GM12878 (cell line): ENCODE results near the gene DOCK7. TPM values are rescaled to one million over a fixed set of nuclear protein-coding genes. Genes with fewer than 3 reads are reported as not detected.

Source experiments
- GABPA ChIP-seq: IDR thresholded peaks from 2 replicates; pipeline ENCODE4 v1.6.1; 2014; ENCODE audit warnings: antibody characterized with exemption, low read depth, mild to moderate bottlenecking, inconsistent platforms
- HDAC6 ChIP-seq: fragments of 200-600 bp; sonication (generic); IDR thresholded peaks from one replicate; pipeline ENCODE4 v1.8.0; 2017; ENCODE audit warnings: antibody characterized with exemption; ENCODE audit not compliant: unreplicated experiment
- JUND ChIP-seq: IDR thresholded peaks from 2 replicates; pipeline ENCODE4 v1.6.1; 2012; ENCODE audit warnings: low read depth, mild to moderate bottlenecking, low read length, improper control_type of control experiment, moderate library complexity
- KLF5 ChIP-seq: fragments of 450-650 bp; IDR thresholded peaks from 2 replicates; pipeline ENCODE4 v1.6.1; 2014; ENCODE audit warnings: mild to moderate bottlenecking; ENCODE audit not compliant: partially characterized antibody
- MTA2 ChIP-seq: fragments of 450-650 bp; IDR thresholded peaks from 2 replicates; pipeline ENCODE4 v1.6.1; 2016; ENCODE audit warnings: low read depth, mild to moderate bottlenecking, moderate library complexity
- NFIC ChIP-seq: IDR thresholded peaks from 2 replicates; pipeline ENCODE4 v1.6.1; 2012; ENCODE audit warnings: low read depth, mild to moderate bottlenecking, inconsistent platforms, low read length, moderate library complexity
- POLR2AphosphoS5 ChIP-seq: IDR thresholded peaks from 2 replicates; pipeline ENCODE4 v1.6.1; 2011; ENCODE audit warnings: mild to moderate bottlenecking, low read length, inconsistent platforms
- RB1 ChIP-seq: fragments of 450-650 bp; formaldehyde crosslinking; IDR thresholded peaks from 2 replicates; pipeline ENCODE4 v1.6.1; 2017; ENCODE audit warnings: mild to moderate bottlenecking, borderline replicate concordance
- RELB ChIP-seq: fragments of 450-650 bp; IDR thresholded peaks from 2 replicates; pipeline ENCODE4 v1.6.1; 2017; ENCODE audit warnings: low read depth, mild to moderate bottlenecking, moderate library complexity
- SRF ChIP-seq, 2 experiments: IDR thresholded peaks; 2 replicates each; pipeline ENCODE4 v1.6.1; 2011; ENCODE audit warnings: low read depth in 2 of 2, low read length in 2 of 2, mild to moderate bottlenecking in 1 of 2, moderate library complexity in 1 of 2
- polyA plus RNA-seq, 11 experiments: library from polyadenylated mRNA; depleted of rRNA in 4 of 11; unstranded in 6 of 11; stranded (reverse) in 5 of 11; fragments of >200 nt; fragmentation: Nextera tagmentation in 4 of 11; fragmentation: Illumina TruSeq in 1 of 11; extraction: Ambion mirVana in 4 of 11; extraction: Trizol in 1 of 11; gene quantifications; 1 replicate in 1 of 11; 2 replicates in 10 of 11; pipeline versions ENCODE4 v1.2.1 to v1.2.3, GENCODE V29; 2011 to 2016; ENCODE audit warnings: inconsistent platforms in 2 of 11, missing spikeins in 2 of 11, low read depth in 1 of 11
- total RNA-seq, 4 experiments: library from RNA; depleted of rRNA in 3 of 4; stranded (reverse); fragments of >200 nt in 3 of 4; fragmentation: Illumina TruSeq in 1 of 4; extraction: Trizol in 1 of 4; gene quantifications; 2 replicates each; pipeline versions ENCODE4 v1.2.1 to v1.2.3, GENCODE V29; 2013 to 2021
- TF ChIP-seq, protein P1 (sequence below): fragments of 450-650 bp; IDR thresholded peaks from 2 replicates; pipeline ENCODE4 v1.6.1; 2016; ENCODE audit warnings: mild to moderate bottlenecking
- TF ChIP-seq, protein P2 (sequence below): fragments of 450-650 bp; IDR thresholded peaks from 2 replicates; pipeline ENCODE4 v1.6.1; 2016; ENCODE audit warnings: mild to moderate bottlenecking, moderate library complexity, borderline replicate concordance
- TF ChIP-seq, protein P3 (sequence below): IDR thresholded peaks from 2 replicates; pipeline ENCODE4 v1.6.1; 2012; ENCODE audit warnings: low read length, inconsistent platforms

The DOCK7 gene
- total and polyA plus RNA-seq, 10 of the 15 experiments (the other 5 are each of a cell fraction or from before 2014, with no cell fraction given), result 4.8 to 34.6 (median 26.9) TPM

GRCh38 chr1:62426794-62427193, 261.4 kb downstream of the DOCK7 start (continued):
- TF ChIP-seq, protein P1, sequence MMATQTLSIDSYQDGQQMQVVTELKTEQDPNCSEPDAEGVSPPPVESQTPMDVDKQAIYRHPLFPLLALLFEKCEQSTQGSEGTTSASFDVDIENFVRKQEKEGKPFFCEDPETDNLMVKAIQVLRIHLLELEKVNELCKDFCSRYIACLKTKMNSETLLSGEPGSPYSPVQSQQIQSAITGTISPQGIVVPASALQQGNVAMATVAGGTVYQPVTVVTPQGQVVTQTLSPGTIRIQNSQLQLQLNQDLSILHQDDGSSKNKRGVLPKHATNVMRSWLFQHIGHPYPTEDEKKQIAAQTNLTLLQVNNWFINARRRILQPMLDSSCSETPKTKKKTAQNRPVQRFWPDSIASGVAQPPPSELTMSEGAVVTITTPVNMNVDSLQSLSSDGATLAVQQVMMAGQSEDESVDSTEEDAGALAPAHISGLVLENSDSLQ, result no peak
- TF ChIP-seq SRF (IDR thresholded peaks at IDR 0.05; ENCODE audit: low read depth in 2 of 2, low read length in 2 of 2) (no peak), POLR2AphosphoS5 (no peak), NFIC (no peak), RB1 (no peak), RELB (no peak), MTA2 (no peak), HDAC6 (no peak), JUND (no peak), GABPA (no peak), KLF5 (no peak)
- TF ChIP-seq, protein P2, sequence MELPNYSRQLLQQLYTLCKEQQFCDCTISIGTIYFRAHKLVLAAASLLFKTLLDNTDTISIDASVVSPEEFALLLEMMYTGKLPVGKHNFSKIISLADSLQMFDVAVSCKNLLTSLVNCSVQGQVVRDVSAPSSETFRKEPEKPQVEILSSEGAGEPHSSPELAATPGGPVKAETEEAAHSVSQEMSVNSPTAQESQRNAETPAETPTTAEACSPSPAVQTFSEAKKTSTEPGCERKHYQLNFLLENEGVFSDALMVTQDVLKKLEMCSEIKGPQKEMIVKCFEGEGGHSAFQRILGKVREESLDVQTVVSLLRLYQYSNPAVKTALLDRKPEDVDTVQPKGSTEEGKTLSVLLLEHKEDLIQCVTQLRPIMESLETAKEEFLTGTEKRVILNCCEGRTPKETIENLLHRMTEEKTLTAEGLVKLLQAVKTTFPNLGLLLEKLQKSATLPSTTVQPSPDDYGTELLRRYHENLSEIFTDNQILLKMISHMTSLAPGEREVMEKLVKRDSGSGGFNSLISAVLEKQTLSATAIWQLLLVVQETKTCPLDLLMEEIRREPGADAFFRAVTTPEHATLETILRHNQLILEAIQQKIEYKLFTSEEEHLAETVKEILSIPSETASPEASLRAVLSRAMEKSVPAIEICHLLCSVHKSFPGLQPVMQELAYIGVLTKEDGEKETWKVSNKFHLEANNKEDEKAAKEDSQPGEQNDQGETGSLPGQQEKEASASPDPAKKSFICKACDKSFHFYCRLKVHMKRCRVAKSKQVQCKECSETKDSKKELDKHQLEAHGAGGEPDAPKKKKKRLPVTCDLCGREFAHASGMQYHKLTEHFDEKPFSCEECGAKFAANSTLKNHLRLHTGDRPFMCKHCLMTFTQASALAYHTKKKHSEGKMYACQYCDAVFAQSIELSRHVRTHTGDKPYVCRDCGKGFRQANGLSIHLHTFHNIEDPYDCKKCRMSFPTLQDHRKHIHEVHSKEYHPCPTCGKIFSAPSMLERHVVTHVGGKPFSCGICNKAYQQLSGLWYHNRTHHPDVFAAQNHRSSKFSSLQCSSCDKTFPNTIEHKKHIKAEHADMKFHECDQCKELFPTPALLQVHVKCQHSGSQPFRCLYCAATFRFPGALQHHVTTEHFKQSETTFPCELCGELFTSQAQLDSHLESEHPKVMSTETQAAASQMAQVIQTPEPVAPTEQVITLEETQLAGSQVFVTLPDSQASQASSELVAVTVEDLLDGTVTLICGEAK, result no peak
- TF ChIP-seq, protein P3, sequence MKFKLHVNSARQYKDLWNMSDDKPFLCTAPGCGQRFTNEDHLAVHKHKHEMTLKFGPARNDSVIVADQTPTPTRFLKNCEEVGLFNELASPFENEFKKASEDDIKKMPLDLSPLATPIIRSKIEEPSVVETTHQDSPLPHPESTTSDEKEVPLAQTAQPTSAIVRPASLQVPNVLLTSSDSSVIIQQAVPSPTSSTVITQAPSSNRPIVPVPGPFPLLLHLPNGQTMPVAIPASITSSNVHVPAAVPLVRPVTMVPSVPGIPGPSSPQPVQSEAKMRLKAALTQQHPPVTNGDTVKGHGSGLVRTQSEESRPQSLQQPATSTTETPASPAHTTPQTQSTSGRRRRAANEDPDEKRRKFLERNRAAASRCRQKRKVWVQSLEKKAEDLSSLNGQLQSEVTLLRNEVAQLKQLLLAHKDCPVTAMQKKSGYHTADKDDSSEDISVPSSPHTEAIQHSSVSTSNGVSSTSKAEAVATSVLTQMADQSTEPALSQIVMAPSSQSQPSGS, result no peak
